Nephron (organoid): ENCODE measurements around the gene ERC1.

Source experiments
- H3K27ac Mint-ChIP-seq, 3 experiments: 2 replicates each; pipeline ENCODE4 v1.8.0; 2020; ENCODE audit warnings: mixed read lengths in 3 of 3, mild to moderate bottlenecking in 2 of 3, moderate library complexity in 1 of 3
- H3K27me3 Mint-ChIP-seq: 2 replicates; pipeline ENCODE4 v1.8.0; 2021; ENCODE audit warnings: low read depth, mild to moderate bottlenecking, moderate library complexity, mixed read lengths
- H3K36me3 Mint-ChIP-seq: 2 replicates; pipeline ENCODE4 v1.8.0; 2020; ENCODE audit warnings: low read depth, mixed read lengths
- H3K4me1 Mint-ChIP-seq: 2 replicates; pipeline ENCODE4 v1.8.0; 2020; ENCODE audit warnings: mixed read lengths
- H3K4me3 Mint-ChIP-seq, 3 experiments: 2 replicates each; pipeline ENCODE4 v1.8.0; 2020; ENCODE audit warnings: mild to moderate bottlenecking in 3 of 3, mixed read lengths in 3 of 3, moderate library complexity in 2 of 3
- H3K9me3 Mint-ChIP-seq: 2 replicates; pipeline ENCODE4 v1.8.0; 2020; ENCODE audit warnings: mixed read lengths
- CTCF ChIP-seq, 3 experiments: fragments of 200-600 bp; sonication (generic); IDR thresholded peaks; one replicate each; pipeline ENCODE4 v1.5.0; 2021; ENCODE audit warnings: antibody characterized with exemption in 3 of 3; ENCODE audit not compliant: unreplicated experiment in 3 of 3

The ERC1 gene

GRCh38 chr12:1288333-1288732 lies 297.3 kb downstream of the ERC1 start:
- peaks cover 39% of the 10 kb centered on the region for H3K36me3 Mint-ChIP-seq
- no peaks in the 10 kb centered on the region for H3K9me3 Mint-ChIP-seq
- no peak for TF ChIP-seq CTCF (IDR thresholded peaks at IDR 0.05; ENCODE audit: unreplicated experiment in 3 of 3)
- H3K27ac Mint-ChIP-seq = no peak overlapping the region
- H3K4me3 Mint-ChIP-seq = no peak overlapping the region
- H3K27me3 Mint-ChIP-seq = no peaks in the 10 kb centered on the region
- peaks cover 32% of the 10 kb centered on the region for H3K4me1 Mint-ChIP-seq

- Mint-ChIP-seq H3K4me3 (no peak overlapping the region), H3K9me3 (no peaks in the 10 kb centered on the region)
Measured at GRCh38 chr12:1289371-1290155, 298.5 kb downstream of the ERC1 start.

GRCh38 chr12:1290716-1291115 lies 299.7 kb downstream of the ERC1 start:
- H3K36me3 Mint-ChIP-seq = peaks cover 37% of the 10 kb centered on the region
- peak overlapping the region in 2 of 3 experiments; percentile 42 to 57 for H3K27ac Mint-ChIP-seq
- H3K4me1 Mint-ChIP-seq = peaks cover 29% of the 10 kb centered on the region
- no peaks in the 10 kb centered on the region for H3K27me3 Mint-ChIP-seq
- H3K4me3 Mint-ChIP-seq = no peak overlapping the region
- no peak for TF ChIP-seq CTCF (IDR thresholded peaks at IDR 0.05; ENCODE audit: unreplicated experiment in 3 of 3)
- peaks cover 6% of the 10 kb centered on the region for H3K9me3 Mint-ChIP-seq

More at GRCh38 chr12:1289371-1290155, 298.5 kb downstream of the ERC1 start:
- H3K27me3 Mint-ChIP-seq = no peaks in the 10 kb centered on the region
- H3K36me3 Mint-ChIP-seq = peaks cover 37% of the 10 kb centered on the region
- peak overlapping the region in 1 of 3 experiments; percentile 31 for H3K27ac Mint-ChIP-seq
- TF ChIP-seq CTCF (IDR thresholded peaks at IDR 0.05; ENCODE audit: unreplicated experiment in 3 of 3) = no peak
- peaks cover 29% of the 10 kb centered on the region for H3K4me1 Mint-ChIP-seq

GRCh38 chr12:1291601-1292332 lies 300.7 kb downstream of the ERC1 start:
- H3K36me3 Mint-ChIP-seq = peaks cover 44% of the 10 kb centered on the region
- peaks cover 8% of the 10 kb centered on the region for H3K9me3 Mint-ChIP-seq
- TF ChIP-seq CTCF (IDR thresholded peaks at IDR 0.05; ENCODE audit: unreplicated experiment in 3 of 3) = no peak
- peak overlapping the region in 2 of 3 experiments; percentile 42 to 57 for H3K27ac Mint-ChIP-seq
- H3K27me3 Mint-ChIP-seq = no peaks in the 10 kb centered on the region
- peaks cover 29% of the 10 kb centered on the region for H3K4me1 Mint-ChIP-seq
- no peak overlapping the region for H3K4me3 Mint-ChIP-seq

- H3K27me3 Mint-ChIP-seq = no peaks in the 10 kb centered on the region
- TF ChIP-seq CTCF (IDR thresholded peaks at IDR 0.05; ENCODE audit: unreplicated experiment in 3 of 3) = no peak
- no peak overlapping the region for H3K4me3 Mint-ChIP-seq
- H3K27ac Mint-ChIP-seq = peak overlapping the region in 2 of 3 experiments; percentile 30 to 36
- H3K9me3 Mint-ChIP-seq = peaks cover 19% of the 10 kb centered on the region
- H3K36me3 Mint-ChIP-seq = peaks cover 63% of the 10 kb centered on the region
- peaks cover 29% of the 10 kb centered on the region for H3K4me1 Mint-ChIP-seq
Measured at GRCh38 chr12:1293901-1294300, 302.9 kb downstream of the ERC1 start.
